Neural cell (in vitro differentiated cells): Measurements from ENCODE around the gene TRIM40.

Experiments used
- CTCF ChIP-seq: fragments of 450-650 bp; IDR thresholded peaks from 2 replicates; pipeline ENCODE4 v1.5.1; 2014; ENCODE audit warnings: antibody characterized with exemption, mild to moderate bottlenecking, moderate library complexity; ENCODE audit not compliant: poor library complexity, severe bottlenecking
- EP300 ChIP-seq: fragments of 450-650 bp; conservative IDR thresholded peaks from 2 replicates; pipeline ENCODE4 v1.6.1; 2014; ENCODE audit warnings: antibody characterized with exemption, mild to moderate bottlenecking, moderate library complexity; ENCODE audit not compliant: poor library complexity, severe bottlenecking
- EZH2 ChIP-seq: fragments of 200-600, 300-800 bp; shearing (Covaris generic), sonication (generic); IDR thresholded peaks from 2 replicates; pipeline ENCODE4 v1.6.1; 2014; ENCODE audit warnings: antibody characterized with exemption, low read length, borderline replicate concordance, mild to moderate bottlenecking; ENCODE audit not compliant: insufficient read depth, poor library complexity, severe bottlenecking
- POLR2AphosphoS5 ChIP-seq: IDR thresholded peaks from 2 replicates; pipeline ENCODE4 v1.6.1; 2012
- RAD21 ChIP-seq: fragments of 450-650 bp; conservative IDR thresholded peaks from 2 replicates; pipeline ENCODE4 v1.6.1; 2014; ENCODE audit warnings: antibody characterized with exemption, mild to moderate bottlenecking, moderate library complexity
- REST ChIP-seq: IDR thresholded peaks from 2 replicates; pipeline ENCODE4 v1.6.1; 2012; ENCODE audit warnings: borderline replicate concordance
- SMC3 ChIP-seq: fragments of 450-650 bp; conservative IDR thresholded peaks from 2 replicates; pipeline ENCODE4 v1.6.1; 2014; ENCODE audit warnings: antibody characterized with exemption, mild to moderate bottlenecking, moderate library complexity; ENCODE audit not compliant: poor library complexity
- TAF1 ChIP-seq: IDR thresholded peaks from 2 replicates; pipeline ENCODE4 v1.6.1; 2012; ENCODE audit warnings: low read depth

- TF ChIP-seq EP300 (no peak), CTCF (no peak), POLR2AphosphoS5 (no peak), REST (no peak), EZH2 (no peak), RAD21 (no peak), TAF1 (no peak), SMC3 (no peak)
Observed at GRCh38 chr6:30103872-30104179, 32.1 kb upstream of the TRIM40 start.
